Naive thymus-derived CD4-positive, alpha-beta T cell (primary cell): Measurements from ENCODE around the gene CELF2. TPM values are rescaled to one million over a fixed set of nuclear protein-coding genes. Genes with fewer than 3 reads are reported as not detected.
A peak's percentile ranks its signal among the peaks of the same experiment; 100 is the strongest.

Source experiments
- ATAC-seq: fragments of 150-1000 bp; cut with Tn5 transposase; 2 replicates; pipeline ENCODE4 v1.10.0; 2021; ENCODE audit warnings: mild to moderate bottlenecking, moderate library complexity
- CTCF ChIA-PET: fragments of 350-600 bp; sonication (Branson Sonifier 250); formaldehyde crosslinking; loops from one replicate; lab custom pipeline; 2021; ENCODE audit warnings: antibody characterized with exemption; lab: Charles Lee
- POLR2A ChIA-PET: fragments of 350-600 bp; sonication (Branson Sonifier 250); formaldehyde crosslinking; loops from one replicate; lab custom pipeline; 2021; ENCODE audit warnings: antibody characterized with exemption, inconsistent platforms; lab: Charles Lee
- DNase-seq, 9 donors: peaks; one replicate each; pipeline versions ENCODE4 v3.0.0 to v3.0.0-alpha.2; 2020 to 2022; ENCODE audit warnings: mixed read lengths in 1 of 9
- H3K27ac ChIP-seq: one replicate; pipeline ENCODE4 v1.7.0; 2013; ENCODE audit warnings: mild to moderate bottlenecking, low read depth, low read length, moderate library complexity
- H3K27me3 ChIP-seq, 2 donors: one replicate each; pipeline ENCODE4 v1.7.0; 2013; ENCODE audit warnings: low read length in 2 of 2, mild to moderate bottlenecking in 2 of 2, moderate library complexity in 2 of 2; ENCODE audit not compliant: control insufficient read depth in 2 of 2, insufficient read depth in 2 of 2
- H3K36me3 ChIP-seq, 3 experiments: 1 replicate in 2 of 3; 2 replicates in 1 of 3; pipeline ENCODE4 v1.7.0; 2013; ENCODE audit warnings: low read length in 3 of 3, mild to moderate bottlenecking in 3 of 3, moderate library complexity in 1 of 3; ENCODE audit not compliant: insufficient read depth in 3 of 3, control insufficient read depth in 2 of 3
- H3K4me1 ChIP-seq, 2 donors: one replicate each; pipeline ENCODE4 v1.7.0; 2013; ENCODE audit warnings: low read length in 2 of 2, mild to moderate bottlenecking in 2 of 2, moderate library complexity in 1 of 2; ENCODE audit not compliant: control insufficient read depth in 2 of 2, insufficient read depth in 2 of 2
- H3K4me3 ChIP-seq: 2 replicates; pipeline ENCODE4 v1.7.0; 2013; ENCODE audit warnings: mild to moderate bottlenecking, low read length
- H3K9me3 ChIP-seq, 3 experiments: 1 replicate in 2 of 3; 2 replicates in 1 of 3; pipeline ENCODE4 v1.7.0; 2013; ENCODE audit warnings: low read length in 3 of 3; ENCODE audit not compliant: control insufficient read depth in 2 of 3
- H3K27ac Mint-ChIP-seq, 9 donors: one replicate each; pipeline ENCODE4 v1.8.0; 2020 to 2022; ENCODE audit warnings: mixed read lengths in 9 of 9, mild to moderate bottlenecking in 8 of 9, moderate library complexity in 5 of 9, inconsistent platforms in 2 of 9
- H3K27me3 Mint-ChIP-seq, 5 donors: one replicate each; pipeline ENCODE4 v1.8.0; 2021 to 2022; ENCODE audit warnings: mixed read lengths in 5 of 5, mild to moderate bottlenecking in 1 of 5
- H3K36me3 Mint-ChIP-seq, 5 donors: one replicate each; pipeline ENCODE4 v1.8.0; 2020 to 2022; ENCODE audit warnings: mixed read lengths in 5 of 5, mild to moderate bottlenecking in 3 of 5, inconsistent platforms in 1 of 5
- H3K4me1 Mint-ChIP-seq, 7 donors: one replicate each; pipeline ENCODE4 v1.8.0; 2020 to 2022; ENCODE audit warnings: mixed read lengths in 7 of 7, mild to moderate bottlenecking in 3 of 7, inconsistent platforms in 1 of 7
- H3K4me3 Mint-ChIP-seq, 10 donors: one replicate each; pipeline ENCODE4 v1.8.0; 2020 to 2022; ENCODE audit warnings: mild to moderate bottlenecking in 10 of 10, mixed read lengths in 10 of 10, moderate library complexity in 6 of 10, inconsistent platforms in 2 of 10
- H3K9me3 Mint-ChIP-seq, 11 donors: one replicate each; pipeline ENCODE4 v1.8.0; 2020 to 2022; ENCODE audit warnings: mixed read lengths in 11 of 11, mild to moderate bottlenecking in 4 of 11, inconsistent platforms in 1 of 11, moderate library complexity in 1 of 11
- intact Hi-C, 2 donors: fragments of 100-400 bp; cut with micrococcal nuclease; formaldehyde crosslinking; loops; one replicate each; pipeline ENCODE4 v1.15.1; 2023
- polyA plus RNA-seq, 2 donors: library from polyadenylated mRNA; unstranded; fragments of 300-500 nt; fragmentation: Illumina TruSeq; gene quantifications; one replicate each; pipeline ENCODE4 v1.2.3, GENCODE V29; 2021
- total RNA-seq, 6 experiments: library from RNA in 5 of 6; stranded (reverse) in 5 of 6; gene quantifications; 1 replicate in 5 of 6; 2 replicates in 1 of 6; pipeline ENCODE4 v1.2.3 and lab custom pipeline; 2021 to 2026

Gene CELF2
- total and polyA plus RNA-seq, 7 experiments from 2014 or later = 135 to 207 (median 178) TPM

DNA sequence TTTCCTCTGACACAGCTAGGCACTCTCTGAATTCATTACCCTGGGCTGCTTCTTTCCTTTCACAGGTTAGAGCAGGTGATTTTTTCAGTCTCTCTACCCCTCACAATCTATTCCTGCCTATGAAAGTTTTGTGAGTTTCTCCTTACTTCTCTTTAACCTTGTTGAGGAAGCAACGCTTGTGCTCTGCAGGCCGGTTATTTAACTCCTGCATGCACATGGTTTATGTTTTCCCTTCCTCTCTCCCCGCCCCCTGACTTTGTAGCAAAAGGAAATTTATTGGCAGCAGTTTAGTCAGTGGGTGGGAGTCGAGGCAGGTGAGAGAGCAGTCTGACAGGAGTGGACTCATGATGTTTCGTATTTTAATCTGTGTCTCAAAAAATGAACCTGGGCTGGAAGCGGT, 91.9 kb downstream of the CELF2 start:
- no peaks in the 10 kb centered on the region for H3K9me3 ChIP-seq
- CTCF ChIA-PET = interaction anchor here (0.8 kb wide), 1 partner anchor 96 kb away, joined by 3 read pairs; no protein-coding TSS in a partner anchor

GRCh38 chr10:11110539-11110938, 92.9 kb downstream of the CELF2 start:
- intact Hi-C loops = loop anchor here (5.0 kb wide), 2 partner anchors 227 to 362 kb away; no protein-coding TSS in a partner anchor
- H3K4me1 Mint-ChIP-seq = peaks cover 15 to 47% (median 40%) of the 10 kb centered on the region in 7 donors
- ChIA-PET CTCF (interaction anchor here (0.9 to 1.4 kb wide), 5 partner anchors 10 to 66 kb away, joined by 3 to 6 read pairs (median 3); no protein-coding TSS in a partner anchor), POLR2A (interaction anchor here (0.7 to 7.8 kb wide), 3 partner anchors 34 to 585 kb away, joined by 4 to 133 read pairs (median 24); no protein-coding TSS in a partner anchor)
- Histone ChIP-seq H3K9me3 (no peaks in the 10 kb centered on the region), H3K4me3 (no peak overlapping the region), H3K27me3 (no peaks in the 10 kb centered on the region), H3K4me1 (peaks cover 0 to 12% of the 10 kb centered on the region in 2 donors), H3K36me3 (no peaks in the 10 kb centered on the region), H3K27ac (no peak overlapping the region)
- H3K4me3 Mint-ChIP-seq = no peak overlapping the region
- H3K27ac Mint-ChIP-seq = peak overlapping the region in 1 of 9 donors; percentile 26
- peaks cover 0 to 1% (median 0%) of the 10 kb centered on the region in 11 donors for H3K9me3 Mint-ChIP-seq
- H3K27me3 Mint-ChIP-seq = peaks cover 0 to 5% (median 0%) of the 10 kb centered on the region in 5 donors
- peaks cover 0 to 3% (median 0%) of the 10 kb centered on the region in 5 donors for H3K36me3 Mint-ChIP-seq
- no peak for ATAC-seq
- no peak for DNase-seq

More for the DNA sequence above, 91.9 kb downstream of the CELF2 start:
- Histone ChIP-seq H3K4me1 (peaks cover 3 to 20% of the 10 kb centered on the region in 2 donors), H3K4me3 (no peak overlapping the region), H3K27ac (no peak overlapping the region), H3K36me3 (no peaks in the 10 kb centered on the region), H3K27me3 (no peaks in the 10 kb centered on the region)
- H3K27ac Mint-ChIP-seq = peak overlapping the region in 1 of 9 donors; percentile 62
- H3K27me3 Mint-ChIP-seq = peaks cover 0 to 5% (median 0%) of the 10 kb centered on the region in 5 donors
- H3K9me3 Mint-ChIP-seq = peaks cover 0 to 1% (median 0%) of the 10 kb centered on the region in 11 donors
- DNase-seq = no peak
- no peak for ATAC-seq
- H3K4me1 Mint-ChIP-seq = peaks cover 17 to 47% (median 39%) of the 10 kb centered on the region in 7 donors
- POLR2A ChIA-PET = interaction anchor here (0.9 to 7.8 kb wide), 2 partner anchors 58 to 68 kb away, joined by 3 to 133 read pairs; no protein-coding TSS in a partner anchor
- no peak overlapping the region for H3K4me3 Mint-ChIP-seq
- peaks cover 0 to 3% (median 0%) of the 10 kb centered on the region in 5 donors for H3K36me3 Mint-ChIP-seq
- intact Hi-C loops = no loop called here

GRCh38 chr10:11111490-11111889, 93.8 kb downstream of the CELF2 start:
- peaks cover 12 to 44% (median 40%) of the 10 kb centered on the region in 7 donors for H3K4me1 Mint-ChIP-seq
- CTCF ChIA-PET = interaction anchor here (0.6 to 3.2 kb wide), 10 partner anchors 8 to 159 kb away, joined by 3 to 39 read pairs (median 5); no protein-coding TSS in a partner anchor
- Histone ChIP-seq H3K36me3 (no peaks in the 10 kb centered on the region), H3K27me3 (no peaks in the 10 kb centered on the region), H3K27ac (no peak overlapping the region), H3K4me3 (no peak overlapping the region), H3K9me3 (no peaks in the 10 kb centered on the region), H3K4me1 (peaks cover 0 to 9% of the 10 kb centered on the region in 2 donors)
- DNase-seq (no peak), ATAC-seq (no peak)
- peaks cover 0 to 3% (median 0%) of the 10 kb centered on the region in 5 donors for H3K36me3 Mint-ChIP-seq
- H3K4me3 Mint-ChIP-seq = no peak overlapping the region
- peaks cover 0 to 5% (median 0%) of the 10 kb centered on the region in 5 donors for H3K27me3 Mint-ChIP-seq
- intact Hi-C loops = loop anchor here (5.0 kb wide), 2 partner anchors 226 to 361 kb away; no protein-coding TSS in a partner anchor
- peaks cover 0 to 1% (median 0%) of the 10 kb centered on the region in 11 donors for H3K9me3 Mint-ChIP-seq
- no peak overlapping the region for H3K27ac Mint-ChIP-seq
- POLR2A ChIA-PET = interaction anchor here (0.7 to 7.8 kb wide), 7 partner anchors 33 to 157 kb away, joined by 3 to 133 read pairs (median 5); no protein-coding TSS in a partner anchor

DNA sequence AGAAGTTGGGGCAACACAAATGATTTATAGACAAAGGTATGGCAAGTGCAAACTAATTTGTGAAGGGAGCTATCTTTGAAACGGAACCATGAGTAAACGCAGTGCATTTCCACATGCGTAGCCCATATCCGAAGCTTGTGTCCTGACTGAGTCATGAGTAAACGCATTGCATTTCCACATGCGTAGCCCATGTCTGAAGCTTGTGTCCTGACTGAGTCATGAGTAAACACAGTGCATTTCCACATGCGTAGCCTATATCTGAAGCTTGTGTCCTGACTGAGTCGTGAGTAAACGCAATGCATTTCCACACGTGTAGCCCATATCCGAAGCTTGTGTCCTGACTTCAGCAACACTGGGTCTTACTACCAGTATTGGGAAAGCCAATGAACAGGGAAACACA, 95.0 kb downstream of the CELF2 start:
- DNase-seq (no peak), ATAC-seq (no peak)
- Mint-ChIP-seq H3K9me3 (peaks cover 0 to 1% (median 0%) of the 10 kb centered on the region in 11 donors), H3K4me3 (no peak overlapping the region), H3K36me3 (peaks cover 0 to 3% (median 0%) of the 10 kb centered on the region in 5 donors), H3K4me1 (peaks cover 12 to 54% (median 40%) of the 10 kb centered on the region in 7 donors), H3K27me3 (peaks cover 0 to 5% (median 0%) of the 10 kb centered on the region in 5 donors), H3K27ac (peak overlapping the region in 2 of 9 donors; percentile 71 to 74)
- Histone ChIP-seq H3K9me3 (no peaks in the 10 kb centered on the region), H3K27ac (no peak overlapping the region), H3K4me1 (peaks cover 0 to 9% of the 10 kb centered on the region in 2 donors), H3K27me3 (no peaks in the 10 kb centered on the region), H3K4me3 (no peak overlapping the region), H3K36me3 (no peaks in the 10 kb centered on the region)
- intact Hi-C loops = loop anchor here (1.0 to 5.0 kb wide), 12 partner anchors 28 to 360 kb away; no protein-coding TSS in a partner anchor
- CTCF ChIA-PET = interaction anchor here (0.6 to 3.2 kb wide), 15 partner anchors 10 to 372 kb away, joined by 3 to 39 read pairs (median 6); no protein-coding TSS in a partner anchor
- POLR2A ChIA-PET = interaction anchor here (0.6 to 7.8 kb wide), 11 partner anchors 11 to 165 kb away, joined by 3 to 133 read pairs (median 4); no protein-coding TSS in a partner anchor

DNA sequence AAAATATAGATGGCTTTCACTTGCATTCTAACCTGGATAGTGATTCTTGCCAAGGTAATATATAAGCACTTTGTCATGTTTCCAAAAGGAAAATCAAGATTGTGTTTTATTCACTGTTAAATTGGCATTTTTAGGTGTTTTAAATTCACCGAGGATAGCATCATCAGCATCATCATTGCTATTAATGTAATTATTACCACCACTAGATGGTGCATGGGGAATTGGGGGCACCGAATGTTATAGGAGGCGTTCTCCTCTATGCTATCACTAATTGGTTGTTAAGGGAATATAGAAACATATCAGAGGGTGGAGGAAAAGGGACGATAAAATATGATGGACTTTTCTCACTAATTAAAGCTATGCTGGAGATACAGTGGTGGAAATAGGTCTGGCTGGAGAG, 95.5 kb downstream of the CELF2 start:
- Histone ChIP-seq H3K4me3 (no peak overlapping the region), H3K4me1 (peaks cover 0 to 9% of the 10 kb centered on the region in 2 donors), H3K36me3 (no peaks in the 10 kb centered on the region), H3K27me3 (no peaks in the 10 kb centered on the region), H3K9me3 (no peaks in the 10 kb centered on the region), H3K27ac (peak overlapping the region; percentile 9)
- peaks cover 0 to 1% (median 0%) of the 10 kb centered on the region in 11 donors for H3K9me3 Mint-ChIP-seq
- intact Hi-C loops = loop anchor here (1.0 to 5.0 kb wide), 12 partner anchors 28 to 359 kb away; no protein-coding TSS in a partner anchor
- H3K27me3 Mint-ChIP-seq = peaks cover 0 to 5% (median 0%) of the 10 kb centered on the region in 5 donors
- H3K27ac Mint-ChIP-seq = peak overlapping the region in 8 of 9 donors; percentile 0 to 92 (median 72)
- peak overlapping the region in 9 of 10 donors; percentile 12 to 85 (median 63) for H3K4me3 Mint-ChIP-seq
- DNase-seq (peak in 7 of 9 donors; percentile 48 to 69 (median 65)), ATAC-seq (peak; percentile 97)
- CTCF ChIA-PET = interaction anchor here (0.6 to 3.2 kb wide), 23 partner anchors 9 to 372 kb away, joined by 3 to 39 read pairs (median 4); no protein-coding TSS in a partner anchor
- POLR2A ChIA-PET = interaction anchor here (0.6 to 7.8 kb wide), 11 partner anchors 9 to 165 kb away, joined by 3 to 133 read pairs (median 5); no protein-coding TSS in a partner anchor
- peaks cover 10 to 56% (median 38%) of the 10 kb centered on the region in 7 donors for H3K4me1 Mint-ChIP-seq
- H3K36me3 Mint-ChIP-seq = peaks cover 0 to 3% (median 0%) of the 10 kb centered on the region in 5 donors

DNA sequence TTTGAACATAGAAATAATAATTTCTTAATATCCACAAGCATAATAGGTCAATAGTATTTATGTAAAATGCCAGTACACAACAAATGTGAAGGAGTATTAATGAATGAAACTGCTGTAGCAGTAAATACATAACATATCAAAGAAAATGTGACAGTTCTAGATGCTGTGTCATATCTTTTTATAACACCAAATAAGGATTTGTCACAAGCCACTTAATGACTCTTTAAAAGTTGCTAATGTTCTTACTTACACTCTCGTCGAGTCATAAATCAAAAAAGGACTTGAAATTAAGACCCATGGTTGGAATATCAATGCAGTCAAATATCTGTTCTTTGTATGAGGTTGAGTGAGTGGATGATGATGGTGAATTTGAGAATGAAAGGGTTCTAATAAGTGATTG, 96.6 kb downstream of the CELF2 start:
- H3K27me3 Mint-ChIP-seq = no peaks in the 10 kb centered on the region
- no peak for DNase-seq
- Histone ChIP-seq H3K27ac (no peak overlapping the region), H3K9me3 (no peaks in the 10 kb centered on the region), H3K4me3 (no peak overlapping the region), H3K36me3 (no peaks in the 10 kb centered on the region), H3K4me1 (peaks cover 0 to 9% of the 10 kb centered on the region in 2 donors), H3K27me3 (no peaks in the 10 kb centered on the region)
- H3K4me3 Mint-ChIP-seq = peak overlapping the region in 2 of 10 donors; percentile 63 to 65
- intact Hi-C loops = loop anchor here (5.0 kb wide), 2 partner anchors 223 to 358 kb away; no protein-coding TSS in a partner anchor
- H3K27ac Mint-ChIP-seq = peak overlapping the region in 3 of 9 donors; percentile 66 to 90 (median 71)
- ChIA-PET CTCF (interaction anchor here (0.9 to 3.2 kb wide), 14 partner anchors 9 to 156 kb away, joined by 3 to 39 read pairs (median 7); no protein-coding TSS in a partner anchor), POLR2A (interaction anchor here (0.6 to 7.8 kb wide), 9 partner anchors 8 to 206 kb away, joined by 3 to 133 read pairs (median 4); no protein-coding TSS in a partner anchor)
- no peaks in the 10 kb centered on the region for H3K9me3 Mint-ChIP-seq
- H3K4me1 Mint-ChIP-seq = peaks cover 8 to 51% (median 32%) of the 10 kb centered on the region in 7 donors
- H3K36me3 Mint-ChIP-seq = peaks cover 0 to 3% (median 0%) of the 10 kb centered on the region in 5 donors
- ATAC-seq = no peak
